Activated T-helper 1 cell treated with anti-CD3 and anti-CD28 coated beads, Interleukin-2, amount 50 U/mL, for 16 hours (primary cell): ENCODE results near the gene SLC25A6.
"Not testable (repeated sequence)": the region's sequence is repeated elsewhere in the genome, so short reads cannot be mapped to it uniquely, and the experiment has no call there.

Experiments used
- DNase-seq, 2 donors: peaks; one replicate each; pipeline ENCODE4 v3.0.0-alpha.2; 2020; ENCODE audit warnings: low read depth in 1 of 2, low spot score in 1 of 2

Gene SLC25A6

DNA sequence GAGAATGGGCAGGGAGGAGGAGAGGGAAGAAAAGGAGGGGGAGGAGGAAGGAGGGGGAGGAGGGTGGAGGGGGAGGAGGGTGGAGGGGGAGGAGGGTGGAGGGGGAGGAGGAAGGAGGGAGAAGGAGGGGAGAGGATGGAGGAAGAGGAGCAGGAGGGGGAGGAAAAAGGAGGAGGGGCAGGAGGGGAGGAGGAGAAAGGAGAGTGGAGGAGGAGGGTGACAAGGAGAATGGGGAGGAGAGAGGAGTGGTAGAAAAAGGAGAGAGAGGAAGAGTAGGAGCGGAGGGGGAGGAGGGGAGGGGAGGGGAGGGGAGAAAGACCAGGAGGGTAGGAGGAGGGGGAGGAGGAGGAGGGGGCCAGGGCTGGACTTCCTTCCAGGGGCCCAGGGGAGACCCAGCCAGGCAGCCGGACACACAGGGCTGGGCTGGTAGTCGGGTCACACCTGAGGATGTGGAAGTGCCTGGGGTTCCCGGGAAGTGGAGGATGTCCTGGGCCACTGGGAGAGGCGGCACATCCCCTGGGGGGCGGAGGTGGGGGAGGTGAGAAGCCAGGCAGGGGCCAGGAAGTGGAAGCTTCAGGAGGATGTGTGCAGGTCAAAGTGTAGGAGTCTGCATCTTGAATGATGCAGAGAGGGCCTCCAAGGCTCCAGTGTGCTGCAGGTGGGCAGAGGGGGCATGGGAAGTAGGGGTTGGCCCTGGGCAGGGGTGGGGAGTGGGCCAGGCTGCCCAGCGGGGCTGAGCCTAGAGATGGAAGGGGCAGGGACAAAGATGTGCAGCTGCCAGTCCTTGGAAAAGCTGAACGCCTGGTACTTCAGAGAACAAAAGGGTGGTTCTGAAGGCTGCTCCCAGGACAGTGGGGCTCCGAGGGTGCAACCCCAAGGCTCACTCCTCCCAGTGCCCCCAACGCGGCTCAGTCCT lies 36.5 kb downstream of the SLC25A6 start:
- no peak for DNase-seq

- DNase-seq = no peak
Measured at GRCh38 chrX:1354036-1355019, 37.6 kb downstream of the SLC25A6 start.

GRCh38 chrX:1351981-1352714 lies 39.8 kb downstream of the SLC25A6 start:
- no peak for DNase-seq

DNA sequence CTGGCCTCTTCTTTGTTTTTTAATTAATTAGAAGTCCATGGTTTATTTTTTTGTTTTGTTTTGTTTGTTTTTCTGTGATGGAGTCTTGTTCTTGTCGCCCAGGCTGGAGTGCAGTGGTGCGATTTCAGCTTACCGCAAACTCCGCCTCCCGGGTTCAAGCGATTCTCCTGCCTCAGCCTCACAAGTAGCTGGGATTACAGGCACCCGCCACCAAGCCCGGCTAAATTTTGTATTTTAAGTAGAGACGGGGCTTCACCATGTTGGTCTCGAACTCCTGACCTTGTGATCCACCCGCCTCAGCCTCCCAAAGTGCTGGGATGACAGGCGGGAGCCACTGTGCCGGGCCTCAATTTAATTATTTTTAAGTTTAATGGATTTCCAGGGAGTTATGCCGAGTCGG lies 42.3 kb downstream of the SLC25A6 start:
- not testable (repeated sequence) for DNase-seq

DNA sequence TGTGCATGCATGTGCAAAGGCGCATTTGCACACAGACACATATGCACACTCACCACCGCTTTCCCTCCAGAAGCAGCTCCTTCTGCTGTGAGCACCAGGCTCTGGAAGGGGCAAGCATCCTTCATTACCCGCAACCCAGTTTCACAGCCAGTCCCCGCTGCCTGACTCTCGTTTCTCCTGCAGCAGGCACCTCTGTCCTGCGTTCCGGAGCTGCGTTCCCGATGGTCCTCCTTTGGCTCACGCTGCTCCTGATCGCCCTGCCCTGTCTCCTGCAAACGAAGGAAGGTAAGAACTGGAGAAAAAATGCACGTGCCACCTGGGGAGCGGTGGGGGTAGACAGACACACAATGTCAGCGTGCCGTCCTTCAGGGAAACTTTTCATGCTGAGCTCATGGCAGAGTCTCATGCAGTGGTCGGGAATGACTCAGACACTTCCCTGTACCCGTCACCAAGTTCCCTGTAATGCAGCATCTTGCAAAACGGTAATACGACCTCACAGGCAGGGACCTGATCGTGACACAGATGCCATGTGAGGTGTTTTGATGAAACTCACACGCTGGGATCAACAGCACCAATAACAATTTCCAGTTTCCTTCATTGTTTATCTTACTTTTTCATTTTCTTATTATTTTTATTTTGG lies 50.2 kb downstream of the SLC25A6 start:
- DNase-seq = no peak

- no peak for DNase-seq
Measured at GRCh38 chrX:1336948-1337779, 54.7 kb downstream of the SLC25A6 start.

DNA sequence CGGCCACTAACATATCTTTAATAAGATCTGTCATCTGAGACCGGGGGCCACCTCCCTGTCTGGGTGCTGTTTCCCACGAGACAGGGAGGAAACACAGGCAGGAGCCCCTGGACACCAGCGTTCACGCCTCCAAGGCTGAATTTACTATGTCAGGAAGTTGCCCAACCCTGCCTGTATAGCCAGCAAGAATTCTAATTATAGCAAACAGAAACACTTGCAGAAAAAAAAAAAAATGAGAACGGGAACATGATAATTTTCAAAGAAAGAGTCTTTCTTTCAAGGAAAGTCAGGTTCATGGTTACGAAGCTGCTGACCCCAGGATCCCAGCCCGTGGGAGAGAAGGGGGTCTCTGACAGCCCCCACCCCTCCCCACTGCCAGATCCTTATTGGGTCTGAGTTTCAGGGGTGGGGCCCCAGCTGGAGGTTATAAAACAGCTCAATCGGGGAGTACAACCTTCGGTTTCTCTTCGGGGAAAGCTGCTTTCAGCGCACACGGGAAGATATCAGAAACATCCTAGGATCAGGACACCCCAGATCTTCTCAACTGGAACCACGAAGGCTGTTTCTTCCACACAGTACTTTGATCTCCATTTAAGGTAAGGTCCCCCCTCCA lies 55.5 kb downstream of the SLC25A6 start, which contains the start of gene IL3RA:
IL3RA (plus strand) TSS at position 455 of the 613 bp plus-strand sequence. CDS start 4,981 bp downstream, outside the sequence.
- DNase-seq = no peak
